Stomach smooth muscle (tissue), 2 donors: ENCODE data around the gene ELK4.

Experiments
- H3K27ac ChIP-seq: one replicate; pipeline ENCODE4 v1.7.0; 2013; ENCODE audit warnings: mild to moderate bottlenecking, low read length, inconsistent platforms
- H3K27me3 ChIP-seq, 2 donors: one replicate each; pipeline ENCODE4 v1.7.0; 2013; ENCODE audit warnings: low read length in 2 of 2; ENCODE audit not compliant: insufficient read depth in 2 of 2, control insufficient read depth in 1 of 2
- H3K36me3 ChIP-seq, 2 donors: one replicate each; pipeline ENCODE4 v1.7.0; 2013; ENCODE audit warnings: low read length in 2 of 2; ENCODE audit not compliant: control insufficient read depth in 2 of 2, insufficient read depth in 2 of 2
- H3K4me1 ChIP-seq: one replicate; pipeline ENCODE4 v1.7.0; 2013; ENCODE audit warnings: low read length; ENCODE audit not compliant: control insufficient read depth, insufficient read depth
- H3K4me3 ChIP-seq, 2 donors: one replicate each; pipeline ENCODE4 v1.7.0; 2013; ENCODE audit warnings: low read length in 2 of 2
- H3K9ac ChIP-seq, 2 donors: one replicate each; pipeline ENCODE4 v1.7.0; 2013; ENCODE audit warnings: low read length in 2 of 2, mild to moderate bottlenecking in 1 of 2
- H3K9me3 ChIP-seq, 2 donors: one replicate each; pipeline ENCODE4 v1.7.0; 2013; ENCODE audit warnings: low read length in 2 of 2; ENCODE audit not compliant: control insufficient read depth in 2 of 2
- donor health status: healthy.
- donor health status: Pancreatic carcinoma.

The ELK4 gene

GRCh38 chr1:205662791-205663190 lies 31.0 kb upstream of the ELK4 start:
- Histone ChIP-seq H3K36me3 (no peaks in the 10 kb centered on the region), H3K4me1 (peaks cover 6% of the 10 kb centered on the region), H3K9me3 (no peaks in the 10 kb centered on the region), H3K9ac (no peak overlapping the region), H3K27me3 (peaks cover 0 to 1% of the 10 kb centered on the region in 2 donors), H3K27ac (no peak overlapping the region), H3K4me3 (no peak overlapping the region)

GRCh38 chr1:205662135-205662738 lies 30.4 kb upstream of the ELK4 start:
- H3K4me1 ChIP-seq = peaks cover 6% of the 10 kb centered on the region
- H3K27ac ChIP-seq = no peak overlapping the region
- H3K27me3 ChIP-seq = peaks cover 0 to 2% of the 10 kb centered on the region in 2 donors
- no peak overlapping the region for H3K9ac ChIP-seq
- H3K4me3 ChIP-seq = no peak overlapping the region
- no peaks in the 10 kb centered on the region for H3K9me3 ChIP-seq
- no peaks in the 10 kb centered on the region for H3K36me3 ChIP-seq

- Histone ChIP-seq H3K4me3 (no peak overlapping the region), H3K36me3 (no peaks in the 10 kb centered on the region), H3K9ac (no peak overlapping the region), H3K4me1 (peaks cover 6% of the 10 kb centered on the region), H3K9me3 (no peaks in the 10 kb centered on the region), H3K27me3 (peaks cover 0 to 2% of the 10 kb centered on the region in 2 donors), H3K27ac (no peak overlapping the region)
Observed at GRCh38 chr1:205661429-205662134, 29.8 kb upstream of the ELK4 start.

GRCh38 chr1:205660361-205660760 lies 28.6 kb upstream of the ELK4 start:
- Histone ChIP-seq H3K4me1 (peaks cover 6% of the 10 kb centered on the region), H3K27ac (no peak overlapping the region), H3K4me3 (no peak overlapping the region), H3K9ac (no peak overlapping the region), H3K27me3 (peaks cover 0 to 2% of the 10 kb centered on the region in 2 donors), H3K36me3 (no peaks in the 10 kb centered on the region), H3K9me3 (no peaks in the 10 kb centered on the region)

- Histone ChIP-seq H3K27ac (no peak overlapping the region), H3K36me3 (no peaks in the 10 kb centered on the region), H3K9me3 (no peaks in the 10 kb centered on the region), H3K4me1 (peaks cover 6% of the 10 kb centered on the region), H3K9ac (no peak overlapping the region), H3K27me3 (peaks cover 0 to 2% of the 10 kb centered on the region in 2 donors), H3K4me3 (peak overlapping the region in 1 of 2 donors; percentile 8)
Observed at GRCh38 chr1:205658943-205659581, 27.3 kb upstream of the ELK4 start.

- Histone ChIP-seq H3K27ac (no peak overlapping the region), H3K4me1 (peaks cover 6% of the 10 kb centered on the region), H3K27me3 (peaks cover 0 to 2% of the 10 kb centered on the region in 2 donors), H3K9ac (no peak overlapping the region), H3K36me3 (no peaks in the 10 kb centered on the region), H3K4me3 (no peak overlapping the region), H3K9me3 (no peaks in the 10 kb centered on the region)
Observed at GRCh38 chr1:205656236-205656635, 24.4 kb upstream of the ELK4 start.

GRCh38 chr1:205652984-205653383 lies 21.2 kb upstream of the ELK4 start:
- Histone ChIP-seq H3K36me3 (no peaks in the 10 kb centered on the region), H3K9ac (no peak overlapping the region), H3K27me3 (peaks cover 0 to 2% of the 10 kb centered on the region in 2 donors), H3K27ac (no peak overlapping the region), H3K9me3 (no peaks in the 10 kb centered on the region), H3K4me1 (no peaks in the 10 kb centered on the region), H3K4me3 (no peak overlapping the region)

GRCh38 chr1:205650241-205650640 lies 18.4 kb upstream of the ELK4 start:
- H3K4me1 ChIP-seq = no peaks in the 10 kb centered on the region
- H3K4me3 ChIP-seq = no peak overlapping the region
- H3K27ac ChIP-seq = no peak overlapping the region
- no peaks in the 10 kb centered on the region for H3K36me3 ChIP-seq
- no peaks in the 10 kb centered on the region for H3K27me3 ChIP-seq
- H3K9ac ChIP-seq = no peak overlapping the region
- no peaks in the 10 kb centered on the region for H3K9me3 ChIP-seq

GRCh38 chr1:205645519-205645918 lies 13.7 kb upstream of the ELK4 start:
- Histone ChIP-seq H3K9ac (no peak overlapping the region), H3K9me3 (no peaks in the 10 kb centered on the region), H3K27me3 (no peaks in the 10 kb centered on the region), H3K27ac (no peak overlapping the region), H3K36me3 (no peaks in the 10 kb centered on the region), H3K4me1 (no peaks in the 10 kb centered on the region), H3K4me3 (no peak overlapping the region)

GRCh38 chr1:205642679-205643307 lies 11.0 kb upstream of the ELK4 start:
- no peak overlapping the region for H3K9ac ChIP-seq

More at GRCh38 chr1:205642679-205643307, 11.0 kb upstream of the ELK4 start:
- H3K4me3 ChIP-seq = no peak overlapping the region
- H3K27me3 ChIP-seq = no peaks in the 10 kb centered on the region
- no peaks in the 10 kb centered on the region for H3K9me3 ChIP-seq
- H3K36me3 ChIP-seq = no peaks in the 10 kb centered on the region
- H3K4me1 ChIP-seq = no peaks in the 10 kb centered on the region
- no peak overlapping the region for H3K27ac ChIP-seq
